Endodermal cell (in vitro differentiated cells): Measurements from ENCODE around the gene NTRK2. TPM values are rescaled to one million over a fixed set of nuclear protein-coding genes. Genes with fewer than 3 reads are reported as not detected.

ENCODE experiments used
- DNase-seq: peaks from one replicate; pipeline ENCODE4 v3.0.0-alpha.2; 2017
- H3K27ac ChIP-seq: 2 replicates; pipeline ENCODE4 v1.5.1; 2013; ENCODE audit warnings: mild to moderate bottlenecking, low read depth, low read length, moderate library complexity
- H3K27me3 ChIP-seq: 2 replicates; pipeline ENCODE4 v1.6.1; 2013; ENCODE audit warnings: mild to moderate bottlenecking, low read length, moderate library complexity; ENCODE audit not compliant: insufficient read depth, control insufficient read depth, poor library complexity, severe bottlenecking
- H3K36me3 ChIP-seq: 2 replicates; pipeline ENCODE4 v1.7.0; 2013; ENCODE audit warnings: mild to moderate bottlenecking, low read length, moderate library complexity; ENCODE audit not compliant: control insufficient read depth, insufficient read depth
- H3K4me1 ChIP-seq: one replicate; pipeline ENCODE4 v1.7.0; 2013; ENCODE audit warnings: low read length; ENCODE audit not compliant: control insufficient read depth, insufficient read depth
- H3K4me3 ChIP-seq: 2 replicates; pipeline ENCODE4 v1.5.1; 2013; ENCODE audit warnings: mild to moderate bottlenecking, low read length, moderate library complexity
- H3K9ac ChIP-seq: 2 replicates; pipeline ENCODE4 v1.6.1; 2013; ENCODE audit warnings: mild to moderate bottlenecking, low read length, moderate library complexity; ENCODE audit not compliant: poor library complexity, severe bottlenecking; ENCODE audit errors: extremely low read depth
- H3K9me3 ChIP-seq: 2 replicates; pipeline ENCODE4 v1.6.1; 2013; ENCODE audit warnings: mild to moderate bottlenecking, low read length, moderate library complexity; ENCODE audit not compliant: control insufficient read depth
- H3K27ac Mint-ChIP-seq: 2 replicates; pipeline ENCODE4 v1.8.0; 2020; ENCODE audit warnings: mixed read lengths
- H3K27me3 Mint-ChIP-seq: 2 replicates; pipeline ENCODE4 v1.8.0; 2021; ENCODE audit warnings: mild to moderate bottlenecking, mixed read lengths; ENCODE audit not compliant: insufficient read depth
- H3K36me3 Mint-ChIP-seq: 2 replicates; pipeline ENCODE4 v1.8.0; 2020; ENCODE audit warnings: low read depth, mixed read lengths
- H3K4me1 Mint-ChIP-seq: 2 replicates; pipeline ENCODE4 v1.8.0; 2020; ENCODE audit warnings: mixed read lengths
- H3K4me3 Mint-ChIP-seq: 2 replicates; pipeline ENCODE4 v1.8.0; 2020; ENCODE audit warnings: mild to moderate bottlenecking, moderate library complexity, mixed read lengths
- H3K9me3 Mint-ChIP-seq: 2 replicates; pipeline ENCODE4 v1.8.0; 2020; ENCODE audit warnings: mild to moderate bottlenecking, mixed read lengths
- WGBS, 2 experiments: methylation state at CpG; one replicate each; pipeline versions ENCODE4 v1.1.5 to v1.1.7; 2013; ENCODE audit warnings: missing lambda C conversion rate in 2 of 2, mixed read lengths in 1 of 2; ENCODE audit not compliant: insufficient coverage in 1 of 2, insufficient read length in 1 of 2; 5-methylcytosine and 5-hydroxymethylcytosine counted together
- total RNA-seq, 2 donors: library from RNA; stranded (reverse); fragmentation: NEBNext Ultra II Directional in 1 of 2; extraction: Animal tissue kit (Norgen Biotek cat#: 25700) in 1 of 2; gene quantifications; 2 replicates in 1 of 2; 3 replicates in 1 of 2; pipeline ENCODE4 v1.2.1, GENCODE V29; 2021
- TF ChIP-seq, protein P1 (sequence below): fragments of 200-600 bp; sonication (generic); conservative IDR thresholded peaks from 2 replicates; pipeline ENCODE4 v1.5.0; 2021; ENCODE audit warnings: antibody characterized with exemption, mild to moderate bottlenecking

NTRK2 gene
- total RNA-seq, 2 donors from 2014 or later, result 0.09 to 0.18 TPM

DNA sequence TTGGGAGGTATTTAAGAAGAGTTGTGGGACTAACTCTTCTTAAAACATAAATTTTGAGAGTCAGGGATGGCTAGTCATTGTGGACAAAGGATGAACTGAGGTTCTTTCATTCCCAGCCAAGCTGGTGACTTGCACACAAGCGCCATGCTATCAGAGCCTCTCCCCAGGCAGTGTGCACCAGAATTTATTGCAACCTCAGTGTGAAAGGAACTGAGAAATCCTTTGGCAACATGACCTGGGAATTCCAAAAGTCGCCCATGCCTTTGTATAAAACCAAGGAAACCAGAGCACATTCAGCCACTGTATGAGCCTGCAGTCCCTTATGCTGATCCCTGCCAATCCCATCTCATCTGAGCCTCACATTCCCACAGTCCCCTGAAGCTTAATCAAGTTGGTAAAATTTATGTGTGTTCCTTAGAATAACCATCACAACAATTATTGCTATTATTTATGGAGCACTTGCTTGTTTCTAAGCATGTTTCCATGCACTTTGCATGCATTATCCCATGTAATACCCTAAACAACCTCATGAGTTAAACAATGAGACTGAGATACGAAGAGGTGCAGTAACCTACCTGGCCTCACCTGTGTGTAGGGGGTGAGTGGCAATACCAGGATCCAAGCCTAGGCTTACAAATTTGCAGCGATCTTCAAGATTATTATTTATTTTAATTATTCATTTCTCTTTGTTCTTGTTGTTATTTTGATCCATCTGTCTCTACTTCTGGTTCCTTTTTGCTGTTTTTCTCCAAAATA, 116.4 kb downstream of the NTRK2 start:
- Mint-ChIP-seq H3K4me1 (no peaks in the 10 kb centered on the region), H3K27ac (no peak overlapping the region), H3K27me3 (peaks cover 10% of the 10 kb centered on the region), H3K9me3 (no peaks in the 10 kb centered on the region), H3K4me3 (no peak overlapping the region), H3K36me3 (no peaks in the 10 kb centered on the region)
- TF ChIP-seq, protein P1, sequence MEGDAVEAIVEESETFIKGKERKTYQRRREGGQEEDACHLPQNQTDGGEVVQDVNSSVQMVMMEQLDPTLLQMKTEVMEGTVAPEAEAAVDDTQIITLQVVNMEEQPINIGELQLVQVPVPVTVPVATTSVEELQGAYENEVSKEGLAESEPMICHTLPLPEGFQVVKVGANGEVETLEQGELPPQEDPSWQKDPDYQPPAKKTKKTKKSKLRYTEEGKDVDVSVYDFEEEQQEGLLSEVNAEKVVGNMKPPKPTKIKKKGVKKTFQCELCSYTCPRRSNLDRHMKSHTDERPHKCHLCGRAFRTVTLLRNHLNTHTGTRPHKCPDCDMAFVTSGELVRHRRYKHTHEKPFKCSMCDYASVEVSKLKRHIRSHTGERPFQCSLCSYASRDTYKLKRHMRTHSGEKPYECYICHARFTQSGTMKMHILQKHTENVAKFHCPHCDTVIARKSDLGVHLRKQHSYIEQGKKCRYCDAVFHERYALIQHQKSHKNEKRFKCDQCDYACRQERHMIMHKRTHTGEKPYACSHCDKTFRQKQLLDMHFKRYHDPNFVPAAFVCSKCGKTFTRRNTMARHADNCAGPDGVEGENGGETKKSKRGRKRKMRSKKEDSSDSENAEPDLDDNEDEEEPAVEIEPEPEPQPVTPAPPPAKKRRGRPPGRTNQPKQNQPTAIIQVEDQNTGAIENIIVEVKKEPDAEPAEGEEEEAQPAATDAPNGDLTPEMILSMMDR, result peak; percentile 61
- Histone ChIP-seq H3K27me3 (no peaks in the 10 kb centered on the region), H3K9me3 (no peaks in the 10 kb centered on the region), H3K9ac (no peak overlapping the region), H3K27ac (peak overlapping the region; percentile 88), H3K4me3 (no peak overlapping the region), H3K4me1 (no peaks in the 10 kb centered on the region), H3K36me3 (no peaks in the 10 kb centered on the region)
- DNase-seq, result no peak
- 70 to 86% methylated on average over 2 to 4 of the region's 4 CpGs for WGBS, 2 experiments

DNA sequence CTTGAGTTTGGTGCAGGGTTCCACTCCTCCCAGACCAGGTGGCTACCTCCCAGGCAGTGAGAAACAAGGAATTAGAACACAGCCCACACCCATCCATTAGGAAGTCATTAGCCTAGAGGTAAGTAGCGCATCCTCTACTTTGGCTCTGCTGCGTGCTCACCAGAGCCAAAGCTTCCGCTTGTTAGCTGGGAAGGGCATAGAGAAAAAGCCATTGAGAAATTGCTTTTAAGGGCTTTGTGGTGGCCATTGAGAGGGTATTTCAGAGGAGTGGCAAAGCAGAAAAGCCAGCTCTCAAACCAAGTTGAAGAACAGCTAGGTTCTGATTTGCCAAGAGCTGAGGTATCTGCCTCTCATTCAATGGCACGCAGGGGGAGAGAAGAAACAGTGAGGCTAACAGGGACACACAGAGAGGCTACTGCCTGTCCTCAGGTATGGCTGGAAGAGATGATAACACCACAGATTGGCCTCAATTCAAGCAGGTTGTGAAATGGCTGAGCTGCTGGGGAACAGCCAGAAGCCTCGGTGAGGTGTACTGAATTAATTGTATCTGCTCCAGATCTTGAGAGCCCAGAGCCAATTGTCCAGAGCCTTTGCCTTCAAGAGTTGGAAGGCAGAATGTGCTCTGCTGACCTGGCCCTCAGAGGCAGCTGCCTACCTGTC, 119.4 kb downstream of the NTRK2 start:
- Mint-ChIP-seq H3K36me3 (no peaks in the 10 kb centered on the region), H3K27ac (no peak overlapping the region), H3K27me3 (peaks cover 5% of the 10 kb centered on the region), H3K9me3 (no peaks in the 10 kb centered on the region), H3K4me1 (no peaks in the 10 kb centered on the region), H3K4me3 (no peak overlapping the region)
- Histone ChIP-seq H3K4me3 (no peak overlapping the region), H3K9ac (no peak overlapping the region), H3K4me1 (no peaks in the 10 kb centered on the region), H3K27ac (no peak overlapping the region), H3K36me3 (no peaks in the 10 kb centered on the region), H3K27me3 (no peaks in the 10 kb centered on the region), H3K9me3 (no peaks in the 10 kb centered on the region)
- TF ChIP-seq, protein P1, result no peak
- 90 to 94% methylated on average over 4 to 5 of the region's 5 CpGs for WGBS, 2 experiments
- no peak for DNase-seq

DNA sequence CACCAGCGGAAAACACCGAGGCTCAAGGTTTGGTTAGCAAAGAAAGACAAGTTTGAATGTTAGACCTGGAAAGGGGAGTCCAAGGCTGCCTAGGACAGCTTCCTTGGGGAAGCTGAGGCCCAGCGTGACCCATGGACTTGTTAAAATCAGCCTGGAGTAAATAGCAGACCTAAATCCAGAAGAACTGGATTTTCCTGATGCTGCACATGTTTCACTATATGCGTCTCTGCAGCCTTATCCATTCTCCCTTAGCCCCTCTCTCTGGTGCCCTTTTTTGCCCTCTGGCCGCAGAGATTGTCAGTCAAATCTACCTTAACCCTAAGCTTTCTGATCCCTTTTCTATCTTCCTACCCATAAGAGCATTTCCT, 119.9 kb downstream of the NTRK2 start:
- no peak overlapping the region for H3K4me3 ChIP-seq
- H3K36me3 ChIP-seq, result no peaks in the 10 kb centered on the region
- TF ChIP-seq, protein P1, result no peak
- Mint-ChIP-seq H3K4me1 (no peaks in the 10 kb centered on the region), H3K27ac (no peak overlapping the region), H3K27me3 (peaks cover 5% of the 10 kb centered on the region), H3K36me3 (no peaks in the 10 kb centered on the region), H3K4me3 (no peak overlapping the region), H3K9me3 (no peaks in the 10 kb centered on the region)
- no peaks in the 10 kb centered on the region for H3K9me3 ChIP-seq
- no peak overlapping the region for H3K27ac ChIP-seq
- no peak for DNase-seq
- 90 to 92% methylated on average over 5 of the region's 5 CpGs for WGBS, 2 experiments
- no peaks in the 10 kb centered on the region for H3K27me3 ChIP-seq
- H3K4me1 ChIP-seq, result no peaks in the 10 kb centered on the region
- no peak overlapping the region for H3K9ac ChIP-seq
